ENCODE measurements around the gene ERAP2. TPM values are rescaled to one million over a fixed set of nuclear protein-coding genes. Genes with fewer than 3 reads are reported as not detected.
"Not testable (repeated sequence)": the region's sequence is repeated elsewhere in the genome, so short reads cannot be mapped to it uniquely, and the experiment has no call there.

ERAP2 gene
- polyA plus RNA-seq, 12 donors: 2.0 to 22.8 (median 13.5) TPM; not detected in 1

DNA sequence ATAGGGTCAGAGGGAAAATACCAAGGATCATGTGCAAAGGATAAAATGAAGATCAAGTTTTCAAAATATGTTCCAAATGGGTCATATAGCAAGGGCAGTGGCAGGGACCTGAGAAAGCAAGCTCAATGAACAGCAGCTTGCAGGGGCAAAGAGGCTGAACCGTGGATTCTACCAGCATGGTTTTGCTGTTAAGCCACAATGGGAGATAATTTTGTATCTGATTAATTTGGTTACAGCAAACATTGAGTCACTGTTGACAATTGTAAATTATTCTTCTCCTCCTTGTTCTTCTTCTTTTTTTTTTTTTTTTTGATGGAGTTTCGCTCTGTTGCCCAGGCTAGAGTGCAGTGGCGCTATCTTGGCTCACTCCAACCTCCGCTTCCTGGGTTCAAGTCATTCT is 18.4 kb upstream of the ERAP2 start:
- no peak for DNase-seq

GRCh38 chr5:96859375-96859774 is 16.9 kb upstream of the ERAP2 start:
- DNase-seq: no peak

GRCh38 chr5:96861076-96861475 is 15.2 kb upstream of the ERAP2 start:
- no peak for DNase-seq

GRCh38 chr5:96863114-96863513 is 13.2 kb upstream of the ERAP2 start:
- no peak for DNase-seq

DNA sequence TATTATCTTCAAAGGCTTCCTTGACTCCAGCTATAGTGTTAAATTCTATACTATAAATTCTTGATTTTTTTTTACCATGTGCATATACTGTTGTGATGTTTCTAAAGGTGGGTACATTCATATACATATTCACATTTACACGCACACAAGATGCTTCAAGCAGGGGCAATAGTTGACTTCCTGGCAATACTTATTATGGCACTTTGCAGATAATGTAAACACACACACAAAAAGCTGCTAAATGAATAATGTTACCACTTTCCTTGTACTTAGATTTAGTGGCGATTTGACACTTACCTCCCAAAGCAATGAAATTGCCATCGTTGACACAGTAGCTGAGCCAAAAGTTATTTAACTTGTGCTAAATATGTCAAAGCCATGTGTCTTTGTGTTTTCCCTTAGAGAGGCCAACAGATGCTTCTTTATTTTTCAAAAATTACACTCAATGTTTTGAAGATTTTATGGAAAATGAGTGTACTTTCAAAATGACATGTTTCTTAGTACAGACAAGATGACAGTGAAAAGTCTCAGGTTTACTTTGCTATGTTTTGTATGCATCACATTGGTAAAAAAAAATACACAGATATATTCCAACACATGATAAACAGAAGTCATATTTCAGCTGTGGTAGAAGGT is 12.2 kb upstream of the ERAP2 start:
- no peak for DNase-seq

DNA sequence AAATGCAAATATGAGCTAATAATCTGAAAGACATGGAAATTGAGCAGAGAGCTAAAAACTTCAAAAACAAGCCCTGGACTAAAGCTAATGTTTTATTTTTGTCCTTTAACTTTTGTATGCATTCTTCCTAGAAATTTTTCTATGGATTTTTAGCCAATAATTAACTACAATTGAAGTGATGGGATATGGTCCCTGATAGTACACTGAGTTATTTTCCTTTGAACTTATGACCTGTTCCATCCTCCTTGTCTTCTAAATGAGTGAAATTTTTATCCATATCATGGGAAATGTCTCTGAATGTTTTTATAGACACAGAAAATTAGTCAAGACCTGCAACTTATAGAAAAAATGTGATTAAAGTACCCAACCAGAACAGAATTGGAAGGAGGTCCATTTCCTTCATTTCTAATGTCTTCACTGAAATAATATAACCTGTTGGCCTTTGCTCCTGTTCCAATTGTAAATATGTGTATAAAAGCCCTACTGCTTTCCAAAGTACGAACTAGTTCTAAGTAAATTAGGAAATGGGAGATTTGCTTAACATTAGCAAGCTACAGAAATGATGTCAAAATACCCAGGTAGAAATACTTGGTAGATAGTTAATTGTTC is 11.3 kb upstream of the ERAP2 start:
- no peak for DNase-seq

DNA sequence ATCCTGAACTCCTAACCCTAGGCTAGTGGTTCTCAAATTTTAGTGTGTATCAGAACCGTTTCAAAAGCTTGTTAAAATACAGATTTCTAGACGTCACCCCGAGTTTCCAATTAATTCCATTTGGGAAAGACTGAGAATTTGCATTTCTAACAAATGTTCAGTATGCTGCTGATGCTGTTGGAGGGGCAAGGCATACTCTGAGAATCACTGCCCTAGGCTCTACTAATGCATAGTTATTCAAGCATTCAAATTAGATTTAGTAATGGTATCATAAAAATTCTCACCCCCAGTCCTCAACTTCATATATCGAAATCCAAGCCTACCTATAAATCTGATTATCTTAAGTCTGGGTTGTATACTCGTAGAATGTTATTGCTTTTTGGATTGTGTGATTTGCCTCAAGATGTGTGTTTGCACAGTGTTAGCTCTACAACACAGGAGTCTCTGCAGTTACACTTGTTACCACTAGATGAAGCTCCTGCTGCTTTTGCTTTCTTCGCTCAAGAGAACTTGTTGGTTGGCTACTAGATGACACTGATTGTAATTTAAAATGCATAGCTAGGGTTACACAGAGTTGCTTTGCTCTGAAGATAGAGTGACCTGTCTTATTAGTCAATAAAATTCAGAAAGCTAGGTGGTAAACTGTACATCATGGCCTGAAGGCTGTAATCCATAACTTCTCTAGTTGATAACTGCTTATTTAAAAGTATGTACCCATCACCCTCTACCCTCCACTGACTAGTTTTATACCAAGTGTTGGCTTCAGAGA is 7.5 kb upstream of the ERAP2 start:
- DNase-seq: peak; percentile 38

DNA sequence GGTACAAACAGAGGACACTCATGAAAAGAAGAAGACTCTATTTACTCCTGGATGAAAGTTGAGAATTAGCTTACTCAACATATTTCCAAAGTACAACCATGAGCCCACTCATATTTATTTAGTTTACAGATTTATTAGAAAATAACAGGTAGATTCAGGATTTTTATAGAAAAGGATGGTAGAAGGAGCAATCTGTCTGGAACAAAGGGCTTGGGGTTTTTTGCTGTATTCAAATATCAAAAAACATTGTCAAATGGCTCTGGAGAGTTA is 7.0 kb upstream of the ERAP2 start:
- no peak for DNase-seq

DNA sequence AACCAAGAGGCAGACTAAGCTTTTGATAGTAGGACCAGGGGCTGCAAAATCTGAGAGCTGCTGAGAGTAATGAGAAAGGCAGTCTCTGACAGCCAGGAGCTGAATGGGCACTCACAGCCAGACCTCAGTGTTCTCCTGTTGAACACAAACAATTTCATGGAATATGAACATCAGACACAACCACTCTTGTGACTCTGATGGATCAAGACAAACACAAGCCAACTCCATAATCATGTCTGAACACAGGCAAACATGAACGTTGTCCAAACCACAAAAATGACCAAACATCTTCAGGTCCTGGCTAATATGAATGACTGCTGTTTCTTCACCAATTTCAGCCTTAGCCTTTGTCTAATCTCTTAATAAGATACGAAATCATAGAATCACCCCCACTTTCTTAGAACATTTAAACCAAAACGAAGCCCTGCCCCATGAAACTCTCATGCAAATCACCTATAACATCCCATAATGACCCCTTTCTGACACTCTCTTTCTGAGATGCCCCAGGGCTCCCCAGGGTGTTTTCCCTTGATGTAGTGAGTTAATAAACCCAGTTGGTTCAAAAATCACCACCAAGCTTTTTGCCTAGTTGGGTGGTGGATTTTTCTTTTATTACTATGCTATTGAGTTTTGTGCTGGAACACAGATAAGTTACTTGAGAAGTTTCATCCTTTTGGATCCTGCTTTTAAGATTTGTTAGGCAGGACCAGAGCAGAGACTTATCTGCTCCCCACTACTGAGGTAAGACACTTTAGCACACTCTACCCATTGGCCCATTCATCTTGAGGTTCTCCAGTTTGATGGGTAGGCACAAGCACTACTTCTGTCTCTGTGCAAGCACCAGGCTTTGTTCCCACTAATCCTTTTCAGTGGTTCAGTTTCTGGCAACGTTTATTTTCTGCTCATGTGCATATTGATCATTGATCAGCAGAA is 5.9 kb upstream of the ERAP2 start:
- no peak for DNase-seq

GRCh38 chr5:96871027-96871399 is 5.3 kb upstream of the ERAP2 start:
- no peak for DNase-seq

DNA sequence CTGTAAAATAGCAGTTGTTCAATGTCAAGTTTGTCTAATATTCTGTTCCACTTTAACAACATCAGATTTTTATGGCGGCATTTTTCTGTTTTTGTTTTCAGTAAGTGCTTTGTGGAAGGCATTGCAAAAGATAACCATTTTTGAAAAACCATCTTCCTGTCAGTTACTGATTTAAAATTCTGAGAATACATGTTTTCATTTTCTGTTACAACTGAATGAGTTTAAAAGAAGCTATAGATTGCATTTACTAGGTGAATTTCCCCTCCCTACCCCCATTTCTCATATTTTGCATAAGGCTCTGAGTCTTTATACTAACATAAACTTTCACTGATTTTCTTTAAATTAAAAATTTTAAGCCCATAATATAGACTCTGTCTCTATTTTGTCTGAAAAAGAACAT is 4.6 kb upstream of the ERAP2 start:
- no peak for DNase-seq

GRCh38 chr5:96873449-96873848 is 2.9 kb upstream of the ERAP2 start:
- no peak for DNase-seq

GRCh38 chr5:96874631-96875030 is 1.7 kb upstream of the ERAP2 start:
- no peak for DNase-seq

- DNase-seq: no peak
Observed at GRCh38 chr5:96875791-96876291, 459 bp upstream of the ERAP2 start.

GRCh38 chr5:96876977-96877469 is 723 bp downstream of the ERAP2 start:
- DNase-seq: not testable (repeated sequence)

DNA sequence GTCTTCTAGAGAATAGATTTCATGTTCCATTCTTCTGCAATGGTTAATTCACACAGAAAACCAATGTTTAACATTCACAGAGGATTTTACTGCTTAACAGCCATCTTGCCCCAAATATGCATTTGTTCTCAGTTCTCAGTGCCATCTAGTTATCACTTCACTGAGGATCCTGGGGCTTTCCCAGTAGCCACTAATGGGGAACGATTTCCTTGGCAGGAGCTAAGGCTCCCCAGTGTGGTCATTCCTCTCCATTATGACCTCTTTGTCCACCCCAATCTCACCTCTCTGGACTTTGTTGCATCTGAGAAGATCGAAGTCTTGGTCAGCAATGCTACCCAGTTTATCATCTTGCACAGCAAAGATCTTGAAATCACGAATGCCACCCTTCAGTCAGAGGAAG is 3.4 kb downstream of the ERAP2 start:
- no peak for DNase-seq

GRCh38 chr5:96880444-96881164 is 4.3 kb downstream of the ERAP2 start:
- no peak for DNase-seq

DNA sequence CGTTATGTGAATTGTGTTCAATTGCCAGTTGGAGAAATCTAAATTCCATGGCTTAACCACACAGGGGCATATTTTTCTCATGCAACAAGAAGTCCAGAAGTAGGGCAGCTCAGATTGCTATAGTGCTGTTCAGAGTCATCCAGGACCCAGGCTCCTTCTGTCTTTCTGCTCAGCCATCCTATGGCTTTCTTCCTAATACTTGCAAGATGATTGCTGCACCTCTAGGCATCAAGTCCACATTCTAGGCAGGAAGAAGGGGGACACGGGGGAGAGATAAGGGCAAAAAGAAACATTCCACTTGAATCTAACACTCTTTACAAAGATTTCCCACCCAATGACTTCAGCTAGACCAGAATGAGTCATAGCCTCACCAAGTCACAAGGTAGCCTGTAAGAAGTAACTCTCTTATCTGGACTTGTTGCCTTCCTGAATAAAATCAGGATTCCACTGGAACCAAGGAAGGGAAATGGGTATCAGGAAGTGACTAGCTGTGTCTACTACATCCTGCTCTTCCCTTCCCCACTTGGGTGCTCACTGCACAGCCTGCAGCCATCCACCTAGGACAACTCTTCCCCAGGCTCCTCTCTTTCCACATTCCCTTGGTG is 5.3 kb downstream of the ERAP2 start:
- no peak for DNase-seq

DNA sequence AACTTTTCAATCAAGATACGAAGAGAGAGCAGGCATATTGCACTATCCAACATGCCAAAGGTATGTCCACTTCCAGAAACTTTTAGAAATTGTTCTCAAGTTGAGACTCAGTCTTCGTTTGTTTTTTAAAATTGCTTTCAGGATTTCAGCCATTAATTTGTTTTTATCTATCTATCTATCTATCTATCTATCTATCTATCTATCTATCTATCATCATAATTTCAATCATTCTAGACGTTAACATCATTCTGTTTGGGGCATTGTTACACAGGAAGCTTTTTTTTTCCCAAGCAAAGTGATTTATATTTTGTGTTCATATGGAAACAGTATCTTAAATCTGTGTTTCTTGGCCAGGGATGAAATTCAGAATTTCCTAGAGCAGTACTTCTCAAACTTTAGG is 7.6 kb downstream of the ERAP2 start:
- no peak for DNase-seq

DNA sequence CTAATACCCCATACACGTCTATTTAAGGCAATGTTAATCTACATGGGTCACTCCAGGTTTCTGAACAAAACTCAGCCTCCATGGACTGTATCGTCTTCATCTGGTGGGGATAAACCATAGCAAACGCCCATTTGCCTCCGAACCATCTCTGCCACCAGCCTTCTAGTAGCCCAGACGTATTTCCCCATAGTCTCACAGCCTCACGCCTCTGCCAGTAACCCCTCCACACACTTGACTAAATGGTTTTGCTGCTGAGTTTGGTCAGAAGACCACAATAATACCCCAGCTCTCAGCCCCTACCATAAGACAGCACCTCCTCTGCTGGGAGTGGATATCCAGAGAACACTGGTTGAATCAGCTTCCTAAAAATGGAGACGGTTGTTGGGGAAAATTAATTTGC is 8.7 kb downstream of the ERAP2 start:
- no peak for DNase-seq

Data from muscle of arm (tissue), 12 donors.